ENCODE results near the gene DHRS2. TPM values are rescaled to one million over a fixed set of nuclear protein-coding genes. Genes with fewer than 3 reads are reported as not detected.

Gene DHRS2
- polyA plus RNA-seq, 1 donor, result 0.84 TPM

- DNase-seq, result no peak
- H3K27me3 ChIP-seq (ENCODE audit: control insufficient read depth, insufficient read depth, low read length), result no peaks in the 10 kb centered on the region
- peaks cover 13% of the 10 kb centered on the region for H3K4me1 ChIP-seq (ENCODE audit: control insufficient read depth, insufficient read depth, low read length)
- H3K9me3 ChIP-seq (ENCODE audit: control insufficient read depth, low read depth, low read length), result peaks cover 4% of the 10 kb centered on the region
- H3K27ac ChIP-seq (ENCODE audit: low read length), result no peak overlapping the region
- H3K36me3 ChIP-seq (ENCODE audit: control insufficient read depth, insufficient read depth, low read length), result no peaks in the 10 kb centered on the region
- H3K4me3 ChIP-seq (ENCODE audit: low read length), result no peak overlapping the region
- no CpG with 5 or more reads among the region's 1 CpG for WGBS (ENCODE audit: insufficient coverage, low lambda C conversion rate)
These were observed 56.3 kb downstream of the DHRS2 start for GRCh38 chr14:23692416-23692815.

GRCh38 chr14:23693252-23693775, 57.1 kb downstream of the DHRS2 start:
- peaks cover 4% of the 10 kb centered on the region for H3K9me3 ChIP-seq (ENCODE audit: control insufficient read depth, low read depth, low read length)
- no peak overlapping the region for H3K4me3 ChIP-seq (ENCODE audit: low read length)
- no peak overlapping the region for H3K27ac ChIP-seq (ENCODE audit: low read length)
- no peak for DNase-seq
- no peaks in the 10 kb centered on the region for H3K27me3 ChIP-seq (ENCODE audit: control insufficient read depth, insufficient read depth, low read length)
- peaks cover 13% of the 10 kb centered on the region for H3K4me1 ChIP-seq (ENCODE audit: control insufficient read depth, insufficient read depth, low read length)
- no peaks in the 10 kb centered on the region for H3K36me3 ChIP-seq (ENCODE audit: control insufficient read depth, insufficient read depth, low read length)
- no CpG with 5 or more reads among the region's 11 CpGs for WGBS (ENCODE audit: insufficient coverage, low lambda C conversion rate)

DNA sequence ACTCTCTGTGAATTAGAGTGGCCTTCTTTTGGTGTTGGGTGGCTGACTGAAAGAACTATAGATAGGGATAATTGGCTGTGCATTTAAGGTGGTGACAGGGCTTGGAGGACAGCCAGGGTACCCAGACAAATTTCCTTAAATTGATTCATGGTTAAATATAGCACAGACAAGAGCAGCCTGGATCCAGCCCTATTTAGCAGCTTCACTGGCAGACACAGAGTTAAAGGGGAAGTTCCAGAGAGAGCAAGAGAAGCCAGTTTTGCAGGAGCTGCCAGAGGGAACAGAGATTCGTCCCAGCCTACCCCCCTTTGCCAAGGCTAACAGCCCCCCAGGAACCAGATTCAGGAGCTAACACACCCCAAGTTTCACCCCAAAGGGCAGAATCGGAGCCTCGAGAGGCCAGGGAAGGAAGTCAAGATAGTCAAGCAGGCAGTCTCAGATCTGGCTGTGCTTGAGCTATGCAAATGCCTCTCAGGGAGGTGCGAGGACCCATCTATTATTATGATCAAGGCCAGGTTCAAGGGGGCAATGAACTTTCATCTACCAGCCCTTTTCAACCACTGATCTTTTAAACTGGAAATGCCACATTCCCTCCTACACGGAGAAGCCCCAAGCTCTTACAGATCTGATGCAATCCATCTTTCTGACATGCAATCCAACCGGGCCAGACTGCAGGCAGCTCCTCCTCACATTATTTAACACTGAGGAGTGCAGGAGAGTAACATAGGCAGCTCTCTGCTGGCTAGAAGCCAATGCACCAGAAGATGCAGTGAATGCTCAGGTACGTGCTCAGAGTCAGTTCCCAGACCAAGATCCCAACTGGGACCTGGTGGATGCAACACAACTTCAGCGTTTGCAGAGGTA, 58.2 kb downstream of the DHRS2 start:
- WGBS (ENCODE audit: insufficient coverage, low lambda C conversion rate), result no CpG with 5 or more reads among the region's 8 CpGs
- no peak overlapping the region for H3K27ac ChIP-seq (ENCODE audit: low read length)
- H3K4me3 ChIP-seq (ENCODE audit: low read length), result no peak overlapping the region
- peaks cover 13% of the 10 kb centered on the region for H3K4me1 ChIP-seq (ENCODE audit: control insufficient read depth, insufficient read depth, low read length)
- no peaks in the 10 kb centered on the region for H3K27me3 ChIP-seq (ENCODE audit: control insufficient read depth, insufficient read depth, low read length)
- DNase-seq, result peak; percentile 14 to 76
- H3K36me3 ChIP-seq (ENCODE audit: control insufficient read depth, insufficient read depth, low read length), result no peaks in the 10 kb centered on the region
- H3K9me3 ChIP-seq (ENCODE audit: control insufficient read depth, low read depth, low read length), result peaks cover 4% of the 10 kb centered on the region

Other genes with a start within 250 kb of the DHRS2 start
- 0.03 TPM for gene MYH6, start 228.1 kb upstream of the DHRS2 start, polyA plus RNA-seq
- 0.91 TPM for gene MYH7, start 200.7 kb upstream of the DHRS2 start, polyA plus RNA-seq
- gene NGDN, start 166.7 kb upstream of the DHRS2 start, polyA plus RNA-seq, result 48.3 TPM
- 4.1 TPM for gene ZFHX2, start 84.6 kb upstream of the DHRS2 start, polyA plus RNA-seq
- 34.8 TPM for gene THTPA, start 80.1 kb upstream of the DHRS2 start, polyA plus RNA-seq
- gene AP1G2, start 68.6 kb upstream of the DHRS2 start, polyA plus RNA-seq, result 166 TPM
- 6.6 TPM for gene JPH4, start 57.6 kb upstream of the DHRS2 start, polyA plus RNA-seq